Lower lobe of right lung (tissue), 2 donors: Measurements from ENCODE around the gene NDUFAF8. TPM values are rescaled to one million over a fixed set of nuclear protein-coding genes. Genes with fewer than 3 reads are reported as not detected.

Experiments
- ATAC-seq, 2 donors: fragments of 200-7000 bp; cut with Tn5 transposase; one replicate each; pipeline ENCODE4 v1.9.1; 2020 to 2022; ENCODE audit warnings: mild to moderate bottlenecking in 2 of 2, moderate library complexity in 2 of 2
- DNase-seq: peaks from one replicate; pipeline ENCODE4 v3.0.0-alpha.2; 2020
- H3K27ac ChIP-seq: fragments of 200-600 bp; one replicate; pipeline ENCODE4 v1.8.0; 2022
- H3K27me3 ChIP-seq: fragments of 200-600 bp; one replicate; pipeline ENCODE4 v1.8.0; 2022; ENCODE audit warnings: low read depth
- H3K36me3 ChIP-seq: fragments of 200-600 bp; one replicate; pipeline ENCODE4 v1.8.0; 2022; ENCODE audit warnings: mild to moderate bottlenecking
- H3K4me1 ChIP-seq: fragments of 200-600 bp; one replicate; pipeline ENCODE4 v1.8.0; 2022
- H3K4me3 ChIP-seq: fragments of 200-600 bp; one replicate; pipeline ENCODE4 v1.8.0; 2022; ENCODE audit warnings: mild to moderate bottlenecking
- H3K9me3 ChIP-seq: fragments of 200-600 bp; one replicate; pipeline ENCODE4 v1.8.0; 2022
- intact Hi-C: fragments of 100-400 bp; cut with DNase I; formaldehyde crosslinking; loops from one replicate; pipeline ENCODE4 v1.11.0; 2022
- total RNA-seq: library from RNA; stranded (reverse); fragmentation: NEBNext Ultra II Directional; extraction: Animal tissue kit (Norgen Biotek cat#: 25700); gene quantifications from one replicate; pipeline ENCODE4 v1.2.1, GENCODE V29; 2021
- TF ChIP-seq, protein P1 (sequence below): fragments of 200-600 bp; IDR thresholded peaks from one replicate; pipeline ENCODE4 v1.8.0; 2022; ENCODE audit warnings: antibody characterized with exemption, mild to moderate bottlenecking
- donor health status: DM: no; HTN: yes; CAD: no; lungs with severe emphysema.

NDUFAF8 gene
- total RNA-seq, 1 donor from 2014 or later: 24.3 TPM

- Histone ChIP-seq H3K9me3 (no peaks in the 10 kb centered on the region), H3K4me1 (peaks cover 17% of the 10 kb centered on the region), H3K36me3 (peaks cover 4% of the 10 kb centered on the region), H3K27ac (no peak overlapping the region), H3K27me3 (no peaks in the 10 kb centered on the region), H3K4me3 (no peak overlapping the region)
- TF ChIP-seq, protein P1, sequence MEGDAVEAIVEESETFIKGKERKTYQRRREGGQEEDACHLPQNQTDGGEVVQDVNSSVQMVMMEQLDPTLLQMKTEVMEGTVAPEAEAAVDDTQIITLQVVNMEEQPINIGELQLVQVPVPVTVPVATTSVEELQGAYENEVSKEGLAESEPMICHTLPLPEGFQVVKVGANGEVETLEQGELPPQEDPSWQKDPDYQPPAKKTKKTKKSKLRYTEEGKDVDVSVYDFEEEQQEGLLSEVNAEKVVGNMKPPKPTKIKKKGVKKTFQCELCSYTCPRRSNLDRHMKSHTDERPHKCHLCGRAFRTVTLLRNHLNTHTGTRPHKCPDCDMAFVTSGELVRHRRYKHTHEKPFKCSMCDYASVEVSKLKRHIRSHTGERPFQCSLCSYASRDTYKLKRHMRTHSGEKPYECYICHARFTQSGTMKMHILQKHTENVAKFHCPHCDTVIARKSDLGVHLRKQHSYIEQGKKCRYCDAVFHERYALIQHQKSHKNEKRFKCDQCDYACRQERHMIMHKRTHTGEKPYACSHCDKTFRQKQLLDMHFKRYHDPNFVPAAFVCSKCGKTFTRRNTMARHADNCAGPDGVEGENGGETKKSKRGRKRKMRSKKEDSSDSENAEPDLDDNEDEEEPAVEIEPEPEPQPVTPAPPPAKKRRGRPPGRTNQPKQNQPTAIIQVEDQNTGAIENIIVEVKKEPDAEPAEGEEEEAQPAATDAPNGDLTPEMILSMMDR: no peak
- ATAC-seq: no peak
- DNase-seq: no peak
- intact Hi-C loops: no loop called here
Measured at GRCh38 chr17:81218459-81218858, 20.7 kb upstream of the NDUFAF8 start.

DNA sequence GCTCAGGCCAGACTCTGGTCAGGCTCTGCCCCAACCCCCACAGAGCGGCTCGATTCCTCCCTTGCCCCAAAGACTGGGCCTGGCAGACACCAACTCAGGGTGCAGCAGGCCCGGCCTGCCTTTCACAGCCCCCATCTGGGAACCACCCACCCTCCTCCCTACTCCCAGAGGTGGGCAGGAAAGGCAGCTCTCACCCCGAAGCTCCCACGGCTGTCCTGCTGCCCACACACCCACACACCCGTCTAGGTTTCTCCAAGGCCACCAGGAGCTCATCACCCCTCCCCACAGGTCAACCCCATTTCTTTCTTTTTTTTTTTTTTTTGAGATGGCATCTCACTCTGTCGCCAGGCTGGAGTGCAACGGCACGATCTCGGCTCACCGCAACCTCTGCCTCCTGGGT is 20.1 kb upstream of the NDUFAF8 start:
- TF ChIP-seq, protein P1: no peak
- Histone ChIP-seq H3K9me3 (no peaks in the 10 kb centered on the region), H3K4me1 (peaks cover 22% of the 10 kb centered on the region), H3K36me3 (peaks cover 4% of the 10 kb centered on the region), H3K27ac (no peak overlapping the region), H3K4me3 (no peak overlapping the region), H3K27me3 (no peaks in the 10 kb centered on the region)
- ATAC-seq (no peak), DNase-seq (no peak)
- intact Hi-C loops: no loop called here

DNA sequence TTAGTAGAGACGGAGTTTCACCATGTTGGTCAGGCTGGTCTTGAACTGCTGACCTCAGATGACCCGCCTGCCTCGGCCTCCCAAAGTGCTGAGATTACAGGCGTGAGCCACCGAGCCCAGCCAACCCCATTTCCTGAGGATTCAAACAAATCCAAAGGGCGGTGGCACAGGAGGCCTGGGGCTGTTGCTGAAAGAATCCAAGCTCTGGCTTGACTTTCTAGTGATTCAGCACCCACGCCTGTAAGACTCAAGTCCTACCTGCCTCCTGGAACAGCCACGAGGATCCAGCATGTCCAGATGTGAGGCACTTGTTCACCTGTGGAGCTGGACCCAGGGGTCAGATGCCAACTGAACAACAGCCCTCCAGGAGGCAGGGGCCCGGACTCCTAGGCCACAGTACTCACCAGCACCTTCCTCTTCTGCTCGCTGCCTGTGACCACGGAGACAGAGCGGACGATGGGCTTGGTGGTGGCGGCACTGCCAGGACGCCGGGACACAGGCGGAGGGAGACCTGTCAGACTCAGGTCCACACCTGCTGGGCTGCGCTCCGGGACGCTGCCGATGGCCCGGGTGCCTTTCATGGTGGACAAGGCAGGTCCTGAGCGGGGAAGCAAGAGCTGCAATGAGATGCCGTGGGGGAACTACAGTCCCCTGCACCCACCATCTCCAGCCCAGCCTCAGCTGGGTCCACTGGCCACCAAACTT is 19.5 kb upstream of the NDUFAF8 start:
- Histone ChIP-seq H3K36me3 (peaks cover 4% of the 10 kb centered on the region), H3K9me3 (no peaks in the 10 kb centered on the region), H3K4me3 (no peak overlapping the region), H3K4me1 (peaks cover 22% of the 10 kb centered on the region), H3K27ac (no peak overlapping the region), H3K27me3 (no peaks in the 10 kb centered on the region)
- no peak for ATAC-seq
- TF ChIP-seq, protein P1: no peak
- intact Hi-C loops: no loop called here
- no peak for DNase-seq

DNA sequence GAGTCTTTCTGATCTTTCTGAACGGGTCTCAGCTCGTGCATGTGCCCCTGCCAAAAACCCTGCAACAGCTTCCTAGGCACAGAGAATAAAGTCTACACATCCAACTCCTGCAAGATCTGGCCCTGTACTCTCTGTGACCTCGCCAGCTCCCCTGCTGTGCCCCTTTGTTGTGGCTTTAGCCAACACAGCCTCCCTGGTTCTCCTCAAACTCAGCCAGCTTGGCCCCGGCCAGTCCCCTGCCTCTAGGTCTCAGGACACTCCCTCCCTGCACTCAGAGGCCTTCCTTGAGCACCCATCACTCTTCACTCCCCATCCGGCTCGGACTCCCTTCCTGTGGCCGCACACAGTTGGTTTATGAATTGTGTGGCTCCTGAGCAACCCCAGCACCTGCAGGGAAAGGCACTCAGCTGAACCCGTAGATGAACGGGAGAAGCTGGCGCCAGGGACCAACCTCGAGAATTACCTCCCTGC is 17.7 kb upstream of the NDUFAF8 start:
- no peak overlapping the region for H3K4me3 ChIP-seq
- H3K27ac ChIP-seq: no peak overlapping the region
- H3K9me3 ChIP-seq: no peaks in the 10 kb centered on the region
- ATAC-seq (no peak), DNase-seq (no peak)
- H3K4me1 ChIP-seq: peaks cover 22% of the 10 kb centered on the region
- no peaks in the 10 kb centered on the region for H3K27me3 ChIP-seq
- H3K36me3 ChIP-seq: peaks cover 4% of the 10 kb centered on the region
- intact Hi-C loops: no loop called here
- TF ChIP-seq, protein P1: no peak

GRCh38 chr17:81221842-81222619 is 17.1 kb upstream of the NDUFAF8 start:
- Histone ChIP-seq H3K4me3 (peak overlapping the region; percentile 79), H3K27ac (peak overlapping the region; percentile 31), H3K27me3 (no peaks in the 10 kb centered on the region), H3K36me3 (peaks cover 4% of the 10 kb centered on the region), H3K9me3 (no peaks in the 10 kb centered on the region), H3K4me1 (peaks cover 22% of the 10 kb centered on the region)
- ATAC-seq (peak; percentile 0 to 4), DNase-seq (no peak)
- TF ChIP-seq, protein P1: no peak
- intact Hi-C loops: no loop called here
